Nephron progenitor cell (in vitro differentiated cells): ENCODE measurements around the gene IL1RAPL2.

Experiments
- DNase-seq: peaks from one replicate; pipeline ENCODE4 v3.0.0; 2021
- H3K27ac Mint-ChIP-seq: 2 replicates; pipeline ENCODE4 v1.8.0; 2021; ENCODE audit warnings: mild to moderate bottlenecking, moderate library complexity, mixed read lengths
- H3K27me3 Mint-ChIP-seq: 2 replicates; pipeline ENCODE4 v1.8.0; 2021; ENCODE audit warnings: mild to moderate bottlenecking, low read depth, mixed read lengths; ENCODE audit not compliant: poor library complexity
- H3K36me3 Mint-ChIP-seq: 2 replicates; pipeline ENCODE4 v1.8.0; 2021; ENCODE audit warnings: low read depth, mixed read lengths
- H3K4me1 Mint-ChIP-seq: 2 replicates; pipeline ENCODE4 v1.8.0; 2021; ENCODE audit warnings: mixed read lengths
- H3K4me3 Mint-ChIP-seq: 2 replicates; pipeline ENCODE4 v1.8.0; 2021; ENCODE audit warnings: mild to moderate bottlenecking, moderate library complexity, mixed read lengths
- H3K9me3 Mint-ChIP-seq: 2 replicates; pipeline ENCODE4 v1.8.0; 2021; ENCODE audit warnings: mild to moderate bottlenecking, moderate library complexity, mixed read lengths
- TF ChIP-seq, protein P1 (sequence below): fragments of 200-600 bp; sonication (generic); IDR thresholded peaks from 2 replicates; pipeline ENCODE4 v1.5.0; 2021; ENCODE audit warnings: antibody characterized with exemption

Gene IL1RAPL2

DNA sequence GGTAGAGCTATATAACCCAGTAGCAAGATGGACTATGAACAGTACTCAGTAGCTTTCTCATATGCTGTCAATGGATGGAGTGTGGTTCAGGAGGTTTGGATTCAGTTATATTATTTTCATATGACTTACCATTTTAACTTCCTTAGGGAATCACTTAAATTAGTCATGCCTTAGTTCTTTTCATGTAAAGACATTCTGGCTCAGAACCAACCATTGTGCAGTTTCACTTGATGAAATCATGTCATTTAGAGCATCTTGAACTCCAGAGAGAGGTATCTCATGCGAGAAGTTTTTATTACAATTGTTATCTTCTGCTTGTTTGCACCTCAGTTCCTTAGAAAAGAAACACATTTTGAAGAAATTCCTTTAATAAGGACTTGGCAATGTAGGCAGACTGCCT is 55.8 kb downstream of the IL1RAPL2 start:
- no peak overlapping the region for H3K4me3 Mint-ChIP-seq
- no peak overlapping the region for H3K27ac Mint-ChIP-seq
- no peaks in the 10 kb centered on the region for H3K27me3 Mint-ChIP-seq
- H3K4me1 Mint-ChIP-seq = no peaks in the 10 kb centered on the region
- TF ChIP-seq, protein P1, sequence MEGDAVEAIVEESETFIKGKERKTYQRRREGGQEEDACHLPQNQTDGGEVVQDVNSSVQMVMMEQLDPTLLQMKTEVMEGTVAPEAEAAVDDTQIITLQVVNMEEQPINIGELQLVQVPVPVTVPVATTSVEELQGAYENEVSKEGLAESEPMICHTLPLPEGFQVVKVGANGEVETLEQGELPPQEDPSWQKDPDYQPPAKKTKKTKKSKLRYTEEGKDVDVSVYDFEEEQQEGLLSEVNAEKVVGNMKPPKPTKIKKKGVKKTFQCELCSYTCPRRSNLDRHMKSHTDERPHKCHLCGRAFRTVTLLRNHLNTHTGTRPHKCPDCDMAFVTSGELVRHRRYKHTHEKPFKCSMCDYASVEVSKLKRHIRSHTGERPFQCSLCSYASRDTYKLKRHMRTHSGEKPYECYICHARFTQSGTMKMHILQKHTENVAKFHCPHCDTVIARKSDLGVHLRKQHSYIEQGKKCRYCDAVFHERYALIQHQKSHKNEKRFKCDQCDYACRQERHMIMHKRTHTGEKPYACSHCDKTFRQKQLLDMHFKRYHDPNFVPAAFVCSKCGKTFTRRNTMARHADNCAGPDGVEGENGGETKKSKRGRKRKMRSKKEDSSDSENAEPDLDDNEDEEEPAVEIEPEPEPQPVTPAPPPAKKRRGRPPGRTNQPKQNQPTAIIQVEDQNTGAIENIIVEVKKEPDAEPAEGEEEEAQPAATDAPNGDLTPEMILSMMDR = no peak
- DNase-seq = no peak
- H3K36me3 Mint-ChIP-seq = no peaks in the 10 kb centered on the region
- H3K9me3 Mint-ChIP-seq = peaks cover 14% of the 10 kb centered on the region

DNA sequence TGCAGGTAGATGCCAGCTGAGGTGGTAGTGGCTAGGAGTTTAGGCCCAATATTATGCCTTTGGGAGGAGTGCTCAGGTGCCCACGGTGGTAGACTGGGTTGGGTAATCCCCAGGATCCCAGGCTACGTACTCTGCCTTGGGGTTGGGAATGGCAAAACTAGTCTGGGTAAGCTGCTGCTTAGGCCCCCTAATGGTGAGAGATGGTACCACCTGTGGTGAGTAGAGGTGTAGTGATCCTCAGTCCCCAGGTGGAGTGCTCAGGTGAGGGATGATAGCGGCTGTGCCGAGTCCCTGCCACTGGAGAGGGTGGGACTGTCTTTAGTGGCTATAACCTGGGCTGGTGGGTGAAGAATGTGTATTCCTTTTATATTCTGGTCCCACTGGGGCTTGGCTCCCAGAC is 75.2 kb downstream of the IL1RAPL2 start:
- Mint-ChIP-seq H3K27ac (no peak overlapping the region), H3K4me3 (no peak overlapping the region), H3K4me1 (no peaks in the 10 kb centered on the region), H3K27me3 (peaks cover 3% of the 10 kb centered on the region), H3K9me3 (peaks cover 51% of the 10 kb centered on the region), H3K36me3 (no peaks in the 10 kb centered on the region)
- TF ChIP-seq, protein P1 = no peak
- no peak for DNase-seq

DNA sequence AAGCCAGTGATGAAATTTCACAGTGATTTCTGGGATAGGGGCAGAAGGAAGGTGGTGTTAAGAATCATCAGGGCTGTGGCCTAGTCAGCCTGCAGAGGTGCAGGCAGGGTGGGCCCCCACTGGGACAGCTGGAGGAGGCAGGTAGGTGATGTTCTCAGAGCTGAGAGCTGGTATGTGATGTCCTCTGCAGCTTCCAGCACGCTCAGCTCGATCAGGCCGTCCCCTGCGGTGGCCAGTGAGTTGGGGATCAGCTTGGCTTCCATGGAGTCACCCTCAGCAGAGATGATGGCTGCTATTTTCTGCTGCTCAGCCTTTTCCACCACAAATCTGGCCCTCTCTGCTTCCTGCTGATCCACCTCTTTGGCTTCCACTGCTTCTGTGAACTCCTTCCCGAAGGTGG is 81.1 kb downstream of the IL1RAPL2 start:
- DNase-seq = no peak
- Mint-ChIP-seq H3K27ac (no peak overlapping the region), H3K4me1 (no peaks in the 10 kb centered on the region), H3K4me3 (no peak overlapping the region), H3K36me3 (no peaks in the 10 kb centered on the region), H3K9me3 (peaks cover 14% of the 10 kb centered on the region), H3K27me3 (peaks cover 2% of the 10 kb centered on the region)
- TF ChIP-seq, protein P1 = no peak

DNA sequence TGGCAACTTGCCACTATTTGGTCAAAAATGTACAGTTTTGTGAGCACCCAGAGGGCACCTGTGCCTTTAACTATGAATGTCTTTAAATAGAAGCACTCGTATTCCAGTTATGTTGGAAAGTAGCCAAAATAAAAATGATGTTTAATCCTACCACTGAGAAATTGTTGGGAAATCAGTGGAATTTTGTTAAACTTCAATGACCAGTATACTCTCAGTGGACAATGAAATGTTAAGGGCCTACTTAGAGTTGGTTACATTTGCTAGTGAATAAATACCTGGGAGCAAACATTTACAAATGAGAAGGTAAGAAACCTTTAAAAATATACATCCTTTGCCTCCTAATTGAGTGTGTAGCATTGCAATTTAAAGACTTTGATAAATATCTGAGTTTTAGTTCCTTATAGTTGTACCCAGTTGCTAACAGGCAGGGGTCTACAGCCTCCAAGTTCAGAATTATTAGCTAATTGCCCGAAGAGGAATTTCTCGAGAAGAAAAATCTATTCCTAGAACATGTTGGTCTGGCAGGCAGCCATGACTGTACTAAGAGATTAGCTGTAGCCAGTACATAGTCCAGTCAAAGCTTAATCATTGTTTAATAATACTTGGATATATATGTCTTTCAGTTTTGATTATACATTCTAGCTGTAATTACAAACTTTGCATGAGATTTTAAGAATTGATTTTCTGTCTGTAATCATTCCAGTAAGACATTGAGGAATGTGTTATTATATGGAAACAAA is 93.2 kb downstream of the IL1RAPL2 start:
- no peaks in the 10 kb centered on the region for H3K27me3 Mint-ChIP-seq
- TF ChIP-seq, protein P1 = no peak
- H3K36me3 Mint-ChIP-seq = no peaks in the 10 kb centered on the region
- H3K27ac Mint-ChIP-seq = no peak overlapping the region
- H3K4me3 Mint-ChIP-seq = no peak overlapping the region
- peaks cover 13% of the 10 kb centered on the region for H3K9me3 Mint-ChIP-seq
- DNase-seq = no peak
- H3K4me1 Mint-ChIP-seq = no peaks in the 10 kb centered on the region

DNA sequence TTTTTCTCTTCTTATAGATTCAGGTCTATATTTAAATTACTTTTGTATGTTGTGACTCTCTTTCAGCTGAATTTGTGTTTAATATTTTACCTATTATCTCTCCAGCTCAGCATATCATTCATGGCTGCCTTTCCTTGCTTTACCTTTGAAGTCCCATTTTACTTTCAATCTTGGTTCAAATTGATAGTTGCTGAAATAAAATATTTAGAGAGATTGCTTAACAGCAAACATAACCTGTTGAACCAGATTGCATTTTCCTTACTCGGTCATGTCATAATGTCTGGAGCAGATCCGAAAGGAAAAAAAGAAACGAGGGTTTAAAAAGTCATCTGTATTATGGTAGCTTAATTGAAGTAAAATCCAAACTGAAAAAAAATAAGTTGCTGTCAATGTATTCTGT is 94.1 kb downstream of the IL1RAPL2 start:
- no peak overlapping the region for H3K4me3 Mint-ChIP-seq
- TF ChIP-seq, protein P1 = no peak
- H3K9me3 Mint-ChIP-seq = peaks cover 13% of the 10 kb centered on the region
- no peaks in the 10 kb centered on the region for H3K27me3 Mint-ChIP-seq
- H3K27ac Mint-ChIP-seq = no peak overlapping the region
- H3K36me3 Mint-ChIP-seq = no peaks in the 10 kb centered on the region
- H3K4me1 Mint-ChIP-seq = no peaks in the 10 kb centered on the region
- no peak for DNase-seq

DNA sequence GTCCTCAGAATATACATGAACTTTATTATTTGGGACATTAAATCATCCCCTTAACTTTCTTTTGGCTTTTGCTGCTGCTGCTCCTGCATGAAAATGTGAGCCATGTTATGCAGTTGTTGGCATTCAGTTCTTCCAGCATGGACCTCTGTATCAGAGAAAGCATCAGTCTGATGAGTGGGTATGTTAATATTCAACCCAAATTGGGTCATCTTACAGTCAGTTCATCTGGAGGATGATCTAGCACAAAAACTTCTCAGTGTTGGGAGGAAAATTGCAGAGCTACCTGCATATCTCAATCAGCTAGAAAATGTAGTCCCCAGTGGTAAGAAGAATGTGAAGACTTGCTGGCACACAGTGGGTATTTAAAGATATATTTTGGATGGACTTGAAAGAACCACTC is 96.7 kb downstream of the IL1RAPL2 start:
- Mint-ChIP-seq H3K4me3 (no peak overlapping the region), H3K4me1 (no peaks in the 10 kb centered on the region), H3K9me3 (peaks cover 7% of the 10 kb centered on the region), H3K27me3 (peaks cover 1% of the 10 kb centered on the region), H3K36me3 (no peaks in the 10 kb centered on the region), H3K27ac (no peak overlapping the region)
- no peak for DNase-seq
- TF ChIP-seq, protein P1 = no peak
